NOMO-1 treated with DMSO at 0.1 percent for 48 hours (cell line): ENCODE data around the gene CHRD.
"Not testable (repeated sequence)": the region's sequence is repeated elsewhere in the genome, so short reads cannot be mapped to it uniquely, and the experiment has no call there.

Experiments used
- DNase-seq: peaks from one replicate; lab custom pipeline; 2025; ENCODE audit not compliant: unreplicated experiment; lab: John Stamatoyannopoulos, UW

Gene CHRD

GRCh38 chr3:184414418-184415202, 34.8 kb downstream of the CHRD start:
- no peak for DNase-seq

GRCh38 chr3:184415203-184415490, 35.3 kb downstream of the CHRD start:
- no peak for DNase-seq

GRCh38 chr3:184417619-184418327, 37.9 kb downstream of the CHRD start:
- peak; percentile 74 for DNase-seq

GRCh38 chr3:184419171-184419570, 39.3 kb downstream of the CHRD start:
- DNase-seq = no peak

- peak; percentile 79 for DNase-seq
These were observed 43.7 kb downstream of the CHRD start for GRCh38 chr3:184423561-184423960.

- no peak for DNase-seq
These were observed 46.9 kb downstream of the CHRD start for GRCh38 chr3:184426691-184427141.

GRCh38 chr3:184428561-184429175, 48.8 kb downstream of the CHRD start:
- no peak for DNase-seq

- no peak for DNase-seq
These were observed 49.9 kb downstream of the CHRD start for GRCh38 chr3:184429786-184430185.

- no peak for DNase-seq
These were observed 51.1 kb downstream of the CHRD start for GRCh38 chr3:184430940-184431339.

- DNase-seq = not testable (repeated sequence)
These were observed 53.3 kb downstream of the CHRD start for GRCh38 chr3:184433178-184433577.

- no peak for DNase-seq
These were observed 59.2 kb downstream of the CHRD start for GRCh38 chr3:184439096-184439495.
